AG09309 (cell line): ENCODE measurements around the gene PHPT1.

Experiments
- DNase-seq: peaks from one replicate; pipeline ENCODE4 v3.0.0-alpha.2; 2010; ENCODE audit warnings: low read depth
- H3K4me3 ChIP-seq: 2 replicates; pipeline ENCODE4 v1.5.1; 2011; ENCODE audit warnings: mild to moderate bottlenecking, low read depth, low read length, moderate library complexity; ENCODE audit not compliant: control insufficient read depth
- CTCF ChIP-seq: IDR thresholded peaks from 2 replicates; pipeline ENCODE4 v1.5.1; 2011; ENCODE audit warnings: mild to moderate bottlenecking, low read depth, low read length, inconsistent platforms; ENCODE audit not compliant: insufficient read depth, control insufficient read depth; ENCODE audit errors: missing control alignments

PHPT1 gene

GRCh38 chr9:136857166-136857565 lies 8.0 kb downstream of the PHPT1 start:
- no peak overlapping the region for H3K4me3 ChIP-seq
- no peak for TF ChIP-seq CTCF
- DNase-seq = no peak

DNA sequence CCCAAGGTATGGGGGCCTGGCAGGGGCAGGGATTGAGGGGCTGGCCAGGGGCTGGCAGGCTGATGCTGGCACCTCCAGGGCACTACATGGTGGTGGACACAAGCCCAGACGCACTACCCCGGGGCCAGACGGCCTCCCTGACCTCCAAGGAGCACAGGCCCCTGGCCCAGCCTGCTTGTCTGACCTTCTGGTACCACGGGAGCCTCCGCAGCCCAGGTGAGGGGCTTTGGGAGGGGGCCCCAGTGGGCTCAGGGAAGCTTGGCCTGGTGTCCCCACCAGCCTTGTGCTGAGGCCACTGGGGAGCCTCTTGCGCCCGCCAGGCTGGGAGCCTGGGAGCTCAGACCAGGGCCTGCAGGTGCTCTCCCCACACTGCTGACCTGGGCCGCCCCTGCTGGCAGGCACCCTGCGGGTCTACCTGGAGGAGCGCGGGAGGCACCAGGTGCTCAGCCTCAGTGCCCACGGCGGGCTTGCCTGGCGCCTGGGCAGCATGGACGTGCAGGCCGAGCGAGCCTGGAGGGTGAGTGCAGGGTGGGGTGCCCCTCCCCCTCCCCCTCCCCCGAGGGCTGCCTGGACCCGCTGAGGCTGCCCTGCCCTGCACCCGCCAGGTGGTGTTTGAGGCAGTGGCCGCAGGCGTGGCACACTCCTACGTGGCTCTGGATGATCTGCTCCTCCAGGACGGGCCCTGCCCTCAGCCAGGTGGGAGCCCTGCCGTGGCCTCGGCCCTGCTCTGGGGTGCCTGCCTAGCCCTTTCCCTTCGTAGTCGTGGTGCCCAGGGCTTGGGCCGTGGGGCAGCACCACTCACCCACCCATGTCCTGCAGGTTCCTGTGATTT lies 8.6 kb downstream of the PHPT1 start:
- no peak for TF ChIP-seq CTCF
- DNase-seq = no peak

DNA sequence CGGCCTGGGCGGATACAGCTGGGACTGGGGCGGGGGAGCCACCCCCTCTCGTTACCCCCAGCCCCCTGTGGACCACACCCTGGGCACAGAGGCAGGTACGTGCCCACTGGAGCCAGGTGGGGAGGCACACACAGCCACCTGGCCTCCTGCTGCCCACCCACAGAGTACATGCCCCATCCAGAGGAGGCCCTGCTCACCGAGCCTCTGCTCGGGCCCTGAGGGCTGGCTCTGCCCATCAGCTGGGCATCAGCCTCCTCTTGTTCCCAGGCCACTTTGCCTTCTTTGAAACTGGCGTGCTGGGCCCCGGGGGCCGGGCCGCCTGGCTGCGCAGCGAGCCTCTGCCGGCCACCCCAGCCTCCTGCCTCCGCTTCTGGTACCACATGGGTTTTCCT lies 9.2 kb downstream of the PHPT1 start:
- no peak overlapping the region for H3K4me3 ChIP-seq
- no peak for TF ChIP-seq CTCF
- no peak for DNase-seq

More for the DNA sequence above, 8.6 kb downstream of the PHPT1 start:
- H3K4me3 ChIP-seq = no peak overlapping the region

- no peak for DNase-seq
- TF ChIP-seq CTCF = no peak
- no peak overlapping the region for H3K4me3 ChIP-seq
Observed at GRCh38 chr9:136858844-136859757, 9.9 kb downstream of the PHPT1 start.

DNA sequence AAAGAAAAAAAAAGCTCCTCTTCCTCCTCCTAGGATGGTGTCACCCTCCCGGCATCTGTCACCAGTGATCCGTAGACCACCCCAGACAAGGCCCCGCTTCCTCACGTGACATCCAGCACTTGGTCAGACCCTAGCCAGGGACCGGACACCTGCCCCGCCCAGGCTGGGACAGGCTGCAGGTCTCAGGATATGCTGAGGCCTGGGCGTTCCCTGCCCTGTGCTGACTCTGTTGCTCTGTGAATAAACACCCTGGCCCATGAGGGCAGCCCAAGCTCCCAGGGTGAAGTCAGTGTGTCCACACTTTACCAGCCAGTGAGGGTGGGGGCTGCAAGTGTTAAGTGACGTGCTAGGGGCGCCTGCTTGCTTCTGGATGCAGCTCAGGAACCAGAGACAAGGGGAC lies 11.3 kb downstream of the PHPT1 start:
- no peak overlapping the region for H3K4me3 ChIP-seq
- TF ChIP-seq CTCF = no peak
- DNase-seq = no peak

GRCh38 chr9:136860933-136861873 lies 12.0 kb downstream of the PHPT1 start:
- no peak overlapping the region for H3K4me3 ChIP-seq
- DNase-seq = no peak
- no peak for TF ChIP-seq CTCF
